ENCODE data around the gene ALX1.

The ALX1 gene

DNA sequence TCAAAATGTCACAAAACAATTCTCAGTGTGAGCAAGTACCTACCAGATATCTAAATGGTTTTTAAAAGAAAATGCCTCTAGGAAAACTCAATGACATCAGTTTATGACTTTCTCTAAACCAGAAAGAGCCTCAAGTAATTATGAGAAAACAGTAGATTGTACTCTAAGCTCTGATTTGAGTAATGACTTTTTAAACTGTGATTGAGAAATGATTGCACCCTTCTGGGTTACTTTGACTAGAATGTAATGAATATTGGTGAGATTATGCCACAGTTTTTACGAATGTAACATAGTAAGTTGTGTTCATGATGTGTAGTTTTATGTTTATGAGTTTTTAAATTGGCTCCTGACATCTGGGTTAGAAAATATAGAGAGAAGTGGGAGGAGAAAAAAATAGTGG lies 68.8 kb downstream of the ALX1 start:
- ChIA-PET CTCF (no interaction called here), POLR2A (no interaction called here)
- no peak for DNase-seq (ENCODE audit: low read depth, low spot score)
- TF ChIP-seq CTCF (IDR thresholded peaks at IDR 0.05; ENCODE audit: insufficient read depth, low read length, missing control alignments): no peak
- H3K4me3 ChIP-seq (ENCODE audit: low read depth, low read length): no peak overlapping the region

- ChIA-PET POLR2A (no interaction called here), CTCF (no interaction called here)
- DNase-seq (ENCODE audit: low read depth, low spot score): no peak
- H3K4me3 ChIP-seq (ENCODE audit: low read depth, low read length): no peak overlapping the region
- no peak for TF ChIP-seq CTCF (IDR thresholded peaks at IDR 0.05; ENCODE audit: insufficient read depth, low read length, missing control alignments)
These were observed 70.3 kb downstream of the ALX1 start for GRCh38 chr12:85350356-85350755.

Data from AG04449 (cell line).